Measurements from ENCODE around the gene PRKD1.
"Not testable (repeated sequence)": the region's sequence is repeated elsewhere in the genome, so short reads cannot be mapped to it uniquely, and the experiment has no call there.

PRKD1 gene

GRCh38 chr14:29800961-29801360, 126.7 kb downstream of the PRKD1 start:
- Histone ChIP-seq H3K27me3 (ENCODE audit: control insufficient read depth, insufficient read depth, low read length) (no peaks in the 10 kb centered on the region), H3K36me3 (ENCODE audit: control insufficient read depth, insufficient read depth, low read length) (no peaks in the 10 kb centered on the region), H3K4me1 (ENCODE audit: control insufficient read depth, insufficient read depth, low read length) (no peaks in the 10 kb centered on the region; the same call in 1 of the 2 replicates), H3K27ac (ENCODE audit: low read length) (no peak overlapping the region), H3K4me3 (ENCODE audit: low read length) (no peak overlapping the region), H3K9me3 (ENCODE audit: control insufficient read depth, insufficient read depth, low read length) (no peaks in the 10 kb centered on the region)
- no peak for DNase-seq (ENCODE audit: low read depth, low spot score)

GRCh38 chr14:29799464-29800095, 128.1 kb downstream of the PRKD1 start:
- Histone ChIP-seq H3K36me3 (ENCODE audit: control insufficient read depth, insufficient read depth, low read length) (no peaks in the 10 kb centered on the region), H3K9me3 (ENCODE audit: control insufficient read depth, insufficient read depth, low read length) (no peaks in the 10 kb centered on the region), H3K27me3 (ENCODE audit: control insufficient read depth, insufficient read depth, low read length) (no peaks in the 10 kb centered on the region), H3K4me1 (ENCODE audit: control insufficient read depth, insufficient read depth, low read length) (no peaks in the 10 kb centered on the region; the same call in 1 of the 2 replicates), H3K27ac (ENCODE audit: low read length) (no peak overlapping the region), H3K4me3 (ENCODE audit: low read length) (no peak overlapping the region)
- no peak for DNase-seq (ENCODE audit: low read depth, low spot score)
- WGBS (ENCODE audit: insufficient coverage, insufficient read length): no CpG with 5 or more reads among the region's 6 CpGs

GRCh38 chr14:29798811-29799210, 128.8 kb downstream of the PRKD1 start:
- DNase-seq (ENCODE audit: low read depth, low spot score): no peak
- H3K4me3 ChIP-seq (ENCODE audit: low read length): no peak overlapping the region
- H3K27me3 ChIP-seq (ENCODE audit: control insufficient read depth, insufficient read depth, low read length): no peaks in the 10 kb centered on the region
- WGBS (ENCODE audit: insufficient coverage, insufficient read length): no CpG with 5 or more reads among the region's 2 CpGs
- no peak overlapping the region for H3K27ac ChIP-seq (ENCODE audit: low read length)
- no peaks in the 10 kb centered on the region for H3K9me3 ChIP-seq (ENCODE audit: control insufficient read depth, insufficient read depth, low read length)
- H3K36me3 ChIP-seq (ENCODE audit: control insufficient read depth, insufficient read depth, low read length): no peaks in the 10 kb centered on the region
- no peaks in the 10 kb centered on the region; the same call in 1 of the 2 replicates for H3K4me1 ChIP-seq (ENCODE audit: control insufficient read depth, insufficient read depth, low read length)

GRCh38 chr14:29798108-29798663, 129.5 kb downstream of the PRKD1 start:
- H3K4me1 ChIP-seq (ENCODE audit: control insufficient read depth, insufficient read depth, low read length): no peaks in the 10 kb centered on the region; the same call in 1 of the 2 replicates
- H3K36me3 ChIP-seq (ENCODE audit: control insufficient read depth, insufficient read depth, low read length): no peaks in the 10 kb centered on the region
- no peaks in the 10 kb centered on the region for H3K9me3 ChIP-seq (ENCODE audit: control insufficient read depth, insufficient read depth, low read length)
- no peak overlapping the region for H3K4me3 ChIP-seq (ENCODE audit: low read length)
- WGBS (ENCODE audit: insufficient coverage, insufficient read length): no CpG with 5 or more reads among the region's 2 CpGs
- no peak overlapping the region for H3K27ac ChIP-seq (ENCODE audit: low read length)
- DNase-seq (ENCODE audit: low read depth, low spot score): no peak
- H3K27me3 ChIP-seq (ENCODE audit: control insufficient read depth, insufficient read depth, low read length): no peaks in the 10 kb centered on the region

- Histone ChIP-seq H3K36me3 (ENCODE audit: control insufficient read depth, insufficient read depth, low read length) (no peaks in the 10 kb centered on the region), H3K4me3 (ENCODE audit: low read length) (no peak overlapping the region), H3K27ac (ENCODE audit: low read length) (no peak overlapping the region), H3K4me1 (ENCODE audit: control insufficient read depth, insufficient read depth, low read length) (no peaks in the 10 kb centered on the region; the same call in 1 of the 2 replicates), H3K27me3 (ENCODE audit: control insufficient read depth, insufficient read depth, low read length) (no peaks in the 10 kb centered on the region), H3K9me3 (ENCODE audit: control insufficient read depth, insufficient read depth, low read length) (no peaks in the 10 kb centered on the region)
- WGBS (ENCODE audit: insufficient coverage, insufficient read length): no CpG with 5 or more reads among the region's 2 CpGs
- DNase-seq (ENCODE audit: low read depth, low spot score): no peak
Observed at GRCh38 chr14:29796853-29797252, 130.8 kb downstream of the PRKD1 start.

GRCh38 chr14:29789475-29789874, 138.2 kb downstream of the PRKD1 start:
- no peak overlapping the region for H3K4me3 ChIP-seq (ENCODE audit: low read length)
- WGBS (ENCODE audit: insufficient coverage, insufficient read length): no CpG with 5 or more reads among the region's 2 CpGs
- H3K27me3 ChIP-seq (ENCODE audit: control insufficient read depth, insufficient read depth, low read length): no peaks in the 10 kb centered on the region
- no peaks in the 10 kb centered on the region for H3K4me1 ChIP-seq (ENCODE audit: control insufficient read depth, insufficient read depth, low read length)
- no peak for DNase-seq (ENCODE audit: low read depth, low spot score)
- no peaks in the 10 kb centered on the region for H3K9me3 ChIP-seq (ENCODE audit: control insufficient read depth, insufficient read depth, low read length)
- no peaks in the 10 kb centered on the region for H3K36me3 ChIP-seq (ENCODE audit: control insufficient read depth, insufficient read depth, low read length)
- H3K27ac ChIP-seq (ENCODE audit: low read length): no peak overlapping the region

- no peak overlapping the region for H3K4me3 ChIP-seq (ENCODE audit: low read length)
- H3K9me3 ChIP-seq (ENCODE audit: control insufficient read depth, insufficient read depth, low read length): no peaks in the 10 kb centered on the region
- no peaks in the 10 kb centered on the region for H3K27me3 ChIP-seq (ENCODE audit: control insufficient read depth, insufficient read depth, low read length)
- no peak overlapping the region for H3K27ac ChIP-seq (ENCODE audit: low read length)
- H3K36me3 ChIP-seq (ENCODE audit: control insufficient read depth, insufficient read depth, low read length): no peaks in the 10 kb centered on the region
- WGBS (ENCODE audit: insufficient coverage, insufficient read length): no CpG with 5 or more reads among the region's 2 CpGs
- no peaks in the 10 kb centered on the region for H3K4me1 ChIP-seq (ENCODE audit: control insufficient read depth, insufficient read depth, low read length)
- no peak for DNase-seq (ENCODE audit: low read depth, low spot score)
Observed at GRCh38 chr14:29788093-29788492, 139.6 kb downstream of the PRKD1 start.

GRCh38 chr14:29783556-29783955, 144.1 kb downstream of the PRKD1 start:
- Histone ChIP-seq H3K27me3 (ENCODE audit: control insufficient read depth, insufficient read depth, low read length) (no peaks in the 10 kb centered on the region), H3K27ac (ENCODE audit: low read length) (no peak overlapping the region), H3K4me1 (ENCODE audit: control insufficient read depth, insufficient read depth, low read length) (no peaks in the 10 kb centered on the region), H3K36me3 (ENCODE audit: control insufficient read depth, insufficient read depth, low read length) (no peaks in the 10 kb centered on the region), H3K4me3 (ENCODE audit: low read length) (no peak overlapping the region), H3K9me3 (ENCODE audit: control insufficient read depth, insufficient read depth, low read length) (no peaks in the 10 kb centered on the region)
- no peak for DNase-seq (ENCODE audit: low read depth, low spot score)
- no CpG with 5 or more reads among the region's 3 CpGs for WGBS (ENCODE audit: insufficient coverage, insufficient read length)

- Histone ChIP-seq H3K4me1 (ENCODE audit: control insufficient read depth, insufficient read depth, low read length) (no peaks in the 10 kb centered on the region), H3K36me3 (ENCODE audit: control insufficient read depth, insufficient read depth, low read length) (no peaks in the 10 kb centered on the region), H3K9me3 (ENCODE audit: control insufficient read depth, insufficient read depth, low read length) (no peaks in the 10 kb centered on the region), H3K27me3 (ENCODE audit: control insufficient read depth, insufficient read depth, low read length) (no peaks in the 10 kb centered on the region), H3K27ac (ENCODE audit: low read length) (no peak overlapping the region), H3K4me3 (ENCODE audit: low read length) (no peak overlapping the region)
- no CpG with 5 or more reads among the region's 2 CpGs for WGBS (ENCODE audit: insufficient coverage, insufficient read length)
- no peak for DNase-seq (ENCODE audit: low read depth, low spot score)
Observed at GRCh38 chr14:29782041-29782440, 145.6 kb downstream of the PRKD1 start.

- H3K27ac ChIP-seq (ENCODE audit: low read length); H3K4me1 ChIP-seq (ENCODE audit: control insufficient read depth, insufficient read depth, low read length); H3K9me3 ChIP-seq (ENCODE audit: control insufficient read depth, insufficient read depth, low read length); H3K27me3 ChIP-seq (ENCODE audit: control insufficient read depth, insufficient read depth, low read length); DNase-seq (ENCODE audit: low read depth, low spot score); H3K36me3 ChIP-seq (ENCODE audit: control insufficient read depth, insufficient read depth, low read length); H3K4me3 ChIP-seq (ENCODE audit: low read length): not testable (repeated sequence)
- WGBS (ENCODE audit: insufficient coverage, insufficient read length): no CpG with 5 or more reads among the region's 1 CpG
Observed at GRCh38 chr14:29777142-29777541, 150.5 kb downstream of the PRKD1 start.

- no peak for DNase-seq (ENCODE audit: low read depth, low spot score)
- H3K27me3 ChIP-seq (ENCODE audit: control insufficient read depth, insufficient read depth, low read length): no peaks in the 10 kb centered on the region
- no CpG with 5 or more reads among the region's 4 CpGs for WGBS (ENCODE audit: insufficient coverage, insufficient read length)
- H3K36me3 ChIP-seq (ENCODE audit: control insufficient read depth, insufficient read depth, low read length): no peaks in the 10 kb centered on the region
- H3K27ac ChIP-seq (ENCODE audit: low read length): no peak overlapping the region
- H3K4me1 ChIP-seq (ENCODE audit: control insufficient read depth, insufficient read depth, low read length): no peaks in the 10 kb centered on the region; the same call in 1 of the 2 replicates
- no peak overlapping the region for H3K4me3 ChIP-seq (ENCODE audit: low read length)
- H3K9me3 ChIP-seq (ENCODE audit: control insufficient read depth, insufficient read depth, low read length): 0 out of 2 replicates have a peak, but pooled peaks cover 1% of the 10 kb centered on the region
Observed at GRCh38 chr14:29773990-29774389, 153.7 kb downstream of the PRKD1 start.
